DND-41 (cell line): ENCODE results near the gene DUOXA2.

Source experiments
- CTCF ChIP-seq: IDR thresholded peaks from 2 replicates; pipeline ENCODE4 v1.5.1; 2012; ENCODE audit warnings: borderline replicate concordance, low read length, moderate library complexity, mild to moderate bottlenecking; ENCODE audit not compliant: poor library complexity, severe bottlenecking; ENCODE audit errors: extremely low read depth
- EZH2 ChIP-seq: IDR thresholded peaks from 3 replicates; pipeline ENCODE4 v1.6.1; 2012; ENCODE audit warnings: borderline replicate concordance, low read depth, mild to moderate bottlenecking, moderate library complexity, low read length, inconsistent platforms; ENCODE audit not compliant: severe bottlenecking

- no peak for TF ChIP-seq CTCF
- no peak for TF ChIP-seq EZH2
Measured at GRCh38 chr15:45111390-45112142, 2.6 kb upstream of the DUOXA2 start.
